Suprapubic skin (tissue), 3 donors: ENCODE results near the gene TMEM88.

Experiments used
- CTCF ChIP-seq, 2 donors: fragments of 200-600 bp in 1 of 2; fragments of 450-650 bp in 1 of 2; sonication (generic) in 1 of 2; IDR thresholded peaks; one replicate each; pipeline ENCODE4 v1.5.1; 2016 to 2019; ENCODE audit warnings: antibody characterized with exemption in 2 of 2, mild to moderate bottlenecking in 1 of 2, moderate library complexity in 1 of 2
- POLR2AphosphoS5 ChIP-seq, 3 donors: sonication (generic); formaldehyde crosslinking; IDR thresholded peaks; one replicate each; pipeline ENCODE4 v1.6.1; 2017; ENCODE audit warnings: antibody characterized with exemption in 3 of 3

- TF ChIP-seq CTCF (IDR thresholded peaks at IDR 0.05) (no peak), POLR2AphosphoS5 (IDR thresholded peaks at IDR 0.05) (no peak)
Measured at GRCh38 chr17:7854078-7854777, 638 bp upstream of the TMEM88 start.
